GM18519 (cell line): ENCODE data around the gene RCBTB2.
A peak's percentile ranks its signal among the peaks of the same experiment; 100 is the strongest.

ENCODE experiments used
- ATAC-seq: cut with Tn5 transposase; IDR thresholded peaks from one replicate; pipeline ENCODE4 v1.9.1; 2021; ENCODE audit warnings: mild to moderate bottlenecking, moderate library complexity; ENCODE audit not compliant: unreplicated experiment, low FRiP score

Gene RCBTB2

DNA sequence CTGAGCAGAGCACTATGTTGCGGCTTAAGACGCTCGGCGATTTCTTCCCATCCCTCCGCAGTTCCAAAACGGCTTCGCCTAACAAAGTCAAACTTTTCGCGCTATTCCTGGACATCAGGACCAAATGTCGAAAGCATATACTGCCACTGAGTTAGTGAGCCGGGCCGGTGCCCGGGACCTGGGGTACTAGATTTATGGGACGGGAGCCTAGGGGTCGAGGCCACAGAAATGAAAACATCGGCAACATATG is 699 bp downstream of the RCBTB2 start:
- ATAC-seq = no peak

DNA sequence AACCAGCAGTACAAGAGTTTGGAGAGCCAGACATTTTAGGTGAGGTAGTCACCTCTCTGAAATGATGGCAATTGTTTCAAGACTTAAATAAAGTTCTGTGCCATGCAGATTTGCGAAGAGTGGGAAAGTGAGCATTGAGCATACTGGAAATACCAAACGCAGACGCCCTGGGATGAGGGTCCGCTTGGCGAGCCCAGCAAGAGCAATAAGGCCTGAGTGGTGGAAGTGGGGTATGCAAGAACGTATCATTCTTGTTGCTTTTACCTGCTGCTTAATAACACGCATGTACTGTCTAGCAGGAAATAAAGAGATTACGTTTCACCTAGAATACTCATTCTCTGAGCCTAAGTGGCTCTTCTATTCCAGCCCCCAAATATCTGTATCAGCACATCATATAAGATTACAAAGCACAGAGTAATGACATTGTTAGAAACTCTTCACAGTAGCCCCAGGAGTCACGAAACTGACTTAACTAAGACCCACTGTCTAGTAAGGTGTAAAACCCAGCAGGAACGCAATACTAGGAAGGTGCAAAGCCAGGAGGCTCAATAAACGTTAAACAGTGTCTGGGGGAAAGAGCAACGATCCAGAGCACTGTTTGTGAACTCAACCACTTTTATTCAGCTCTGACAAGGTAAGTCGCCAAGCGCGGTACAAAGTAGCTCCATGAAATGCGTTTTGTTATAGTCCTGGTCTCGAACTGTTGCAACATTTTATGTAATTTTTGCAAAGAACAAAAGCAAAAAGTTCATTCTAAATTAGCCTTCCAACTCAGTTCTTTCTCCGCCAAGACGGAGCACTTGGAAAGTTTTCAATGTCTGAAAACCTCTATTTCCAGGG is 1.2 kb downstream of the RCBTB2 start:
- no peak for ATAC-seq

DNA sequence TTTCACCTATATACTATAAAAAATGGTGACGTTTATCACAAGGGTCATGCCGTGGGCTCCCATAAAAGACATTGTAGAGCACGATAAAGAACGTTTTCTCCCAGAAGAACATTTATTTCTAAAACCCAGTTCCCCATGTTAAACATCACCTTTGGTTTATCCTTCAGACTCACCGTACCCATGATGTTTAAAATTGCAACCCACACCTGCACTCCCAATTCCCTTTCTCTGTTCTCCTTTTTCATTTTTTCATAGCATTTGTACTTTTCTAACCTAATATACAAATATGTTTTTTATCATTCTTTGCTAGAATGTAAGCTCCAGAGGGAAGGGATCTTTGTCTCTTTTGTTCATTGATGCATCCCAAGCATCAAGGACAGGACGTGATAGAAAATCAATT is 2.0 kb downstream of the RCBTB2 start:
- no peak for ATAC-seq

DNA sequence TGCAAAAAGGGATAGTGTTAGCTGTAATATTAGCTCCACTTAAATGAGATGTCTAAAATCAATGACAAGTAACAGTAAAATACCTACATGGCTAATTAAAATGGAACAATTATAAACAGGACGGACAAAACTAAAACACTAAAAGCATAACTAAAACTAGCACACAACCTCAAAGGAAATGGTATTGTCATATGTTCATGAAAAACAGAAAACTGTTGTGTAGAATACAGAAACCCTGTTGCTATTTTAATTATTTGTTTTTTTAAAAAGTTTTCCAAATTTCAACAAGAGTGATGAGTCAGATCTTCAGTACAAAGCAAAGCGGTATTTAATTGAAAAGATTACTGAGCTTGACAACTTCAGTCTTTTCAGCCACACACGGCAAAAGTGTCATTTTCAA is 4.2 kb downstream of the RCBTB2 start:
- ATAC-seq = peak; percentile 24

DNA sequence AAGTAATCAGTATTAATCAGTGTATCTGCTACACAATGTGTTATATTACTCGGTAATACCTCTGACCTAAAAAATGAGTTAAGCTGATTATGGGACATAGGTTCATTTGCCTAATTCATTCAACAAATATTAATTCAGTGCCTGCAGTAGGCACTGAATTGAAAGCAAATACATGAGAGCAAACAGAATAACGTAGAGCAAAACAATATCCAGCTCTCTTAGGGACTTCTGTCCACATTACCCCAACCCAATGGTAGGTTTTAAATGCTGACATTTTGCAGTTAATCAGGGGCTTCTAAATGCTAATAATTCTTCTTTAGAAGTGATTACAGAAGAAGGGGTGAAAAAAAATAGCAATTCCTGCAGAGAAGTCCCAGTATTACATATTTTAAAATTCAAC is 4.9 kb downstream of the RCBTB2 start:
- no peak for ATAC-seq

DNA sequence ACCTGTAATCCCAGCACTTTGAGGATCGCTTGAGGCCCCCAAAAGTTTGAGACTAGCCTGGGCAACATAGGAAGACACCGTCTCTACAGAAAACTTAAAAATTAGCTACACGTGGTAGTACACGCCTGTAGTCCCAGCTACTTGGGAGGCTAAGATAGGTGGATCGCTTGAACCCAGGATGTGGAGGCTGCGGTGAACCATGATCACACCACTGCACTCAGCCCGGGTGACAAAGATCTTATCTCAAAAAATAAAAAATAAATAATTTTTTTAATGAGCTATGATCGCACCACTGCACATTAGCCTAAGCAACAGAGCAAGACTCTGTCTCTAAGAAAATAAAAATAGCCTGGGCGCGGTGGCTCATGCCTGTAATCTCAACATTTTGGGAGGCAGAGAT is 6.6 kb downstream of the RCBTB2 start:
- ATAC-seq = no peak

DNA sequence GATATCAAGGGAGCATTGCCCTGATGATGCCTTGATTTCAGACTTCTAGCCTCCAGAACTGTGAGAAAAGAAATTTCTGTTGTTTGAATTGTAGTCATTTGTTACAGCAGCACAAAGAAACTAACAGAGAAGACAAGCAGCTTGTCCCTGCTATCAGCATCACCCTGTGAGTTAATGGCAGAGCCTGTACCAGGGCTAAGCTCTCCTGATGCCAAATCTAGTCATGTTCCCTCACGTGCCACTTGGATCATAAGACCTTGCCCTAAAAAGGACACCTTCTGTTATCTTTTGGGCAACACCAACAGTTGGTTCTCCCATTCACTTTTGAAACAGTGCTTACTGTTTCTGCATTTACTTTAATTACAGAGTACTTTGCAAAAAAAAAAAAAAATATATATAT is 14.8 kb downstream of the RCBTB2 start:
- no peak for ATAC-seq

DNA sequence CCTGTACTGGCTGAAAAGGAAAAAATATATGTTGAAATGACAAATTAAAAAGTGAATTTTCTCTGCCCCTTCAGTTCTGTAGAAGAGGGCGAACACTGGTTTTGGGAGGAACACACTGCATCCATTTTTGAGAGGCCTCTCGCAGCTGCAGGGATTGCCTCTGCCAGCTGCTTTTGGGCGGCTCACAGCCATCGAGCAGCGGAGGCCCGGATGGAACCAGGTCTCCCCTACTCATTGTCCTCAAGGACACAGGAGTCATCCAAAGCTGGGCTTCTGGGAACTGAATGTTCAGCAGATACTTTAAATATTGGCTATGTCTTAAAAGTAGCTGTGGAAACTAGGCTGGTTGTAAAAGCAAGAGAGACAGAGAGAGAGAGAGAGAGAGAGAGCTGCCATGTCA is 17.1 kb downstream of the RCBTB2 start:
- ATAC-seq = no peak

DNA sequence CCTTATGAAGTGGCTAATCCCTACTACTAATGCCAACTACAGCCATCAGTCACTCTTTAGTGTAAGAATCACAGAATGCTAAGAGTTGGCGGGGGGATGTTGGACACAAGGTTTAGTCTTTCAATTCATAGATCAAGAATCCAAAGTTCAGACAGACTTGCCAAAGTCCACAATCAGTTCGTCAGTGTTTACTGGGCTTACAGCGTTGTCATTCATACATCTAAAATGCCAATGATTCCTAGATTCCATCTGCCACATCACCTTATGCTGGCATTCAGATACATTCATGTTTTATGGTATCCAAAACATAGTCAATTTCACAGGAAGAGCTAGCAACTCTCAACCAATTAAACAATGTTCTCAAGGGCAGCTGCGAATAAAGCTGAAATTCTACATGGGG is 18.1 kb downstream of the RCBTB2 start:
- ATAC-seq = no peak

DNA sequence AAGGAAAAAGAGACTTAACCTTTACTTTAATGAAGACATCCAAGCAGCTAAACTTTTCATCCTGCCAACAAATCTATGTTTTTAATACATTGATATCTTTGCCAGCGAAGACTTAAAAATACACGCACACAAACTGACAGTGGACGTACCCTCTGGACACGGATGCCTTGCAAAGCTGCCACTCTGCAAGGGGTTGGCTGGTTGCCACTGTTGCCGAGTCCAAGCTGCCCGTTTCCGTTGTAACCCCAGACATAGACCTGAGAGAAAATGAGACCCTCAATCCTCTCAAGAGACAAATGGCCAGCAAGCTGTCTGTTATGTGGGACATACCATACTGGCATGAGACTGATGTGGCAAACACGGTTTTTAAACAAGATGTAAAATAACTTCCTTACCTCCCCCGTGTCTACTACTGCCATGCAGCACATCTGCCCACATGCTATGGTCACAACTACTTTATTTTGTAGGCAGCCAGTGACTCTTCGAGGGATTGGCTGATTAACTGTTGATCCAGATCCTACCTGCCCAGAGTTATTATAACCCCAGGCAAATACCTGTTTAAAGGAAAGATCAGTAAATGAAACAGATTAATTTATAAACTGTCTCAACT is 21.2 kb downstream of the RCBTB2 start:
- no peak for ATAC-seq

DNA sequence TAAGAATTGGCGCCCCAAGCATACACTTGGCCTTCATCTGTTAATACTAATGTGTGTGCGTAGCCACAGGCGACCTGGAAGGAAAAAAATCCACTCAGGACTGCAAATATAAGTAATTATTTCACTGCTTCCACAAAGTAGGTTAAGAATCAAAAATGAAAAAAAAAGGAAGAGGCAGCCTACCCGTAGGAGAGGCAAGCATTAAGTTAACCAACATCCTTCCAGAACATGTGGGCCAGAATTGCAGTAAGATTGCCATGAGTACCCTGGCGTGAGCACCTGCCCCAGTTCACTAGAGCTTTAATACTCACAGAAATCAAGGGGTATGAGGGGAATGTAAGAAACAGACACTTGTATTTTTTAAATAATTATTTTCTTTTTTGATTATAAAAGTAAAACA is 22.2 kb downstream of the RCBTB2 start:
- ATAC-seq = no peak

DNA sequence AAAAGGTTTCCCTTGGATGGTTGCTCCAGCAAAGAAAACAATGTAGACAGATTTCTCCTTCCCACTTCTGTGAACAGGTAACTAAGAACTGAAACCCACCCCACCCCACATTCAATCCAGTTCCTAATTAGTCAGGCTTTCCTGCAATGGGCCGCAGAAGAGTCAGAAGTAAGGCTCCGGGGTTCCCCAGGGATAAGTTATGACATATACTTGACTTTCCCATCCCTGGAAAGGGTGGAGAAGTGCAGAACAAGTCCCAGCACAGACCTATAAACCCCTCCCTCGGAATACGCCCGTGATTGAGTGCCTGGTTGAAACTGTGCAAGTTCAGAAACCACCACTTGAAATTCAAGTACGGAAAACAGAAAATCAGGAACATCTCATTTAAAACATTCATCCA is 24.9 kb downstream of the RCBTB2 start:
- no peak for ATAC-seq

DNA sequence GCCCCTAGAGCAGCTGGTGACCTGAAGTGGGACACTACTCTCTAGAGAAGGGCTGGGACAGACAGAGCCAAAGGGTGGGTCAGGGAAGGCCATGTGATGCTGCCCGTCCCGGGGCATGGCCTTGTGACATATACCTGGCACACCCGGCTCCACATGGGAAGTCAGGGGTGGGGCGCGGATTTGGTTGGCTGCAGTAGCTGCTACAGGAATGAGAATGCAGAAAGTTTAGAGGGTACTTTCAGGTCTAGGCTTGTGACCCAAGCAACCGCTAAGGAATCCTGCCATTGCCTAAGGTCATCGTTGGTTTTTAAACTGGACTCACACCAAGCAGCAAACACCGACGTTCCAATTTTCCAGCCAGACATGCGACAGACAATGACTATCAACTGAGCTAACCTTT is 25.9 kb downstream of the RCBTB2 start:
- ATAC-seq = no peak

DNA sequence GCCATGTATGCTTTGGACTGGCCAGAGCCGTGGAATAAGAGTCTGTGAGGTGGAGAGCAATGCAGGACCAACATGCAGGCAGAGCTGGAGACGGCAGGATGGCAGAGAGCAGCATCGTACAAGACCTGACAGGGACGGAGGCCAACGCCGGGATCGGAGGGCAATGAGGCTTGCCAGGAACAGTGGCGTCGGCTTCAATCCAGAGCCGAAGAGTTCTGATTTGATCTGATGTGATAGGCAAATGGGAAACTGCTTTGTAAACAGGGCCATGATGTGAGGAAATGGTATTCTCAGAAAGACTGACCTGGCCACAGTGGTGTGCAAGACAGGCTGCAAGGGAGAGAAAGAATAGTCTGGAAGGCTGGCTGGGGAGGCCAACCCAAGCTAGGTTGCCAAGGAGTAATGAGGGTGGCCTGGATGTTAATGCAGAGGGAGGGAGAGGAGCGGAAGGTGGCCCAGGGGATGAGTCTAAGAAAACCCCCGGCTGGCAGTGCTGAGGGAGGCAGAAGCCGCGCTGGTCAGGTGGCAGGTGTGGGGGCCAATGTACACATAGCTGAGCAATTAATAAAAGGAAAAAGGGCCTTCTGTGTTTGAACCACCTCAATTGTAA is 26.7 kb downstream of the RCBTB2 start:
- peak; percentile 4 for ATAC-seq

DNA sequence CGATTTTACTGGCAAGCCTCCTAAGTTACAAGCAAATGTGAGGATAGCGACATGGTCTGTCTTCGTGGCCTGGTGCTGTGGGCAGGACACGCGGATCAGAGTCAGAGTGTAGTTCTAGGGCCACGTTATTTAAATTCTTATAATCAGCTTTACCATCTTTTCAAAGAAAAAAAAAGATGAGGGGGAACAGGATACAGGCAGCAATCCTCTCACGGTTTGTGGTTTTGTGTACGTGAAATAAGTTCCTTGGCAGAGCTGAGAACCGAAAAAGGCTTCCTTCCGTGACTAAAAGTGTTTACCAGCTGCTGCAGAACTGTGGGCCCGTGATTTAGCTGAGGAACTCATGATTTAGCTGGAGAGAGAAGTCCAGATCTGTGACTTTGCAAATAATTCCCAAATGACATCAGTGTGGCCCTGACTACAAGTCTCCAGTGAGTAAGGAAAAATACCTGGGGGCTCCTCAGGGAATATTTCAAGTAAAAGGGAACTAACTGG is 27.2 kb downstream of the RCBTB2 start:
- peak; percentile 66 for ATAC-seq

DNA sequence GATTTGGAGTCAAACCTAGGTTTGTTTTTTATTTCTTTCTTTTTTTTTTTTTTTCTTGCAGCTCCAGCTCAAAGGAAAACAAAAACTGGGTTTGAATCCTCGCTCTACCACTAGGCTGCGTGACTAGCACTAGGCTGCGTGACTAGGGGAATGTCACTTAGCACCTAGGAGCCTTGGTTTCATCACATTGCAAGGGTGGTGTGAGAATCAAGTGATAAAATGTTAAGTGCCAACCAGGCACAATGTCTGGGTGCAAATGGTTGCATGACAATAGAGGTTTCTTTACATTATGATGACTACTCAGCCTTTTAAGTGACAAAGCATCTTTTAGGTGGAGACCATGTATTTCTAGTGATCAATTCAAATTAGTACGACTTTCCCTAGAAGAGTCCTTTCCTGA is 27.9 kb downstream of the RCBTB2 start:
- ATAC-seq = no peak

DNA sequence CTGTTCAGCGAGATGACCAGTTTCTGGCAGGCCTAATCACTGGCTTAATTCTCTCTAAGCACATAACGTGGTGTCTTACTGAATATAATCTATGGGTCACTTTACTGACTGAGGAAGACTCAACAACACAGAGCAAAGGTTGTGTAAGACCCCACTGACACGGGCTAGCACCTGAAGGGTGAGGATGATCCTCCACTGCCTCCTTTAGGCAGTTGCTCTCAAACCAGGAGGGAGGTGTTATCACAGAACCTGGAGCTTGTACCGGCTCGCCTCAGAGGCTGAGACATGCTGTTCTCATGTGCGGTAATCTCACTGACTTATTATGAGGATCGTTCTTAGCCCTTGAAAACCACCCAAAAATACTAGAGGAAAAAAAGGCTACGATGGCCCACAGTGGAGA is 28.3 kb downstream of the RCBTB2 start:
- ATAC-seq = no peak

DNA sequence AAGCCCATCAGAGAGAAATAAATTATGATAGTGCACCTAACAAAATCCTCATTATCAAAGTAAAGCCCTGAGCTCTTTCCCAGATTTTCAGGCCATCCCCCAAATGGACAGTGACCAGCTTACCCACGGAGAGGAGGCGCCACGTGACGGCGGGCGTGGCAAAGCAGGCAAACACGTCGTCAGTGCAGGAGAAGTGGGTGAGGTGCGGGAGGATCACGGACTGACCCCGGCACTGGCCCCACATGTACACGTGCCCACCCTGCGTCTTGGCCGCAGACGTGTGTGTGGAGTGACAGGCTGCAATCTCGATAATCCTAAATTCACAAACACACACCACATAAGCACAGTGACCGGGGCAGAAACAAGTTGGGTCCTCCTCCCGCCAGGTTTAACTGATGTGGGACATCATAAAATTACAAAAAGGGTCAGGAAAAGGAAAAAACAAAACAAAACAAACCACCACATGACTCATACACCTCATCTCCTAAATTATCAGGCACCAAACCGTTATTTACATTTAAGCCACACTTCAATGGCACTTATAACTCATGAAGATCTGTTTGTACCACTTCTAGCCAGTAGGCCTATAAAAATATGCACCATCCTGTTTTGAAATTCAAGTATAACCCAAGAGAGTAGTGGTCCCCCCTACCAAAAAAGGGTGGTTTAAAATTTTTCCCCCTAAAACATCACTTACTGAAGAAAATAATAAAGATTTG is 30.1 kb downstream of the RCBTB2 start:
- no peak for ATAC-seq

DNA sequence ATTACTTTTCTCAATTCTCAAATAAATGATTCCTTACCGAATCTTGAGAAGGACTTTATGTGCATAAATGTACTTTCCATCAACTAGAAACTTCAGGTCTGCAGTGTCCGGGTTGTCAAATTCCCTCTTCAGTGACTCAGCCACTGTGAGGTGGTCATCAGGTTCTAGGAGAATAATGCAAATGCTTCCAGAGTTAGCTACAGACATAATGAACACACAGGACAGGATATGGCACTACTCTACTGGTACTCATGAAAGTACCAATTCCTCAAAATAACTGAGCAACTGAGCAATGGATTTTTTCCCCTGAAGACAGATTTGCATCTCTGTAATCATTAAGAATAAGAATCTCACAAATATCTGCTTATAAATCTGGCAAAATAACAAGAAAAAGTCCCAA is 31.2 kb downstream of the RCBTB2 start:
- peak; percentile 47 for ATAC-seq

DNA sequence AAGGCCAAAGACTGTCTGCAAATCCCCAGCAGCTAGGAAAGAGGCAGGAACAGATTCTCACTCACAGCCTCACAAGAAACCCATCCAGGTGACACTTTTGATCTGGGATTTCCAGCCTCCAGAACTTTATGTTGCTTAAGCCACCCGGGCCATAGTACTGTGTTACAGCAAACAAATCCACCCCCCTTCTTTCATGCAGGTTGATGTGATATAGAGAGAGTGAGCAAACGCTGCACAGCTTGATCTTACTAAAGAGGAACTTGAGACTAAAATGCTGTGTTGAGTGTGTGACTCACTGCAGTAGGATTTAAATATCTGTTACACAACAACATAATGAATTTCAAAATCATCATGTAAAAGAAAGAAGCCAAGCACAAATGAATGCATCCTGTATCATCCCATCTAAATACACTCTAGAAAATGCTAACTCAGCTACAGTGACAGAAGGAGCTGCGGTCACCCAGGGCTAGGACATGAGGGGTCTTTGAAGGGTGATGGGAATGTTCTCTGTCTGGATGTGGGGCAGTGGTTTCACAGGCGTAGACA is 32.2 kb downstream of the RCBTB2 start:
- no peak for ATAC-seq

DNA sequence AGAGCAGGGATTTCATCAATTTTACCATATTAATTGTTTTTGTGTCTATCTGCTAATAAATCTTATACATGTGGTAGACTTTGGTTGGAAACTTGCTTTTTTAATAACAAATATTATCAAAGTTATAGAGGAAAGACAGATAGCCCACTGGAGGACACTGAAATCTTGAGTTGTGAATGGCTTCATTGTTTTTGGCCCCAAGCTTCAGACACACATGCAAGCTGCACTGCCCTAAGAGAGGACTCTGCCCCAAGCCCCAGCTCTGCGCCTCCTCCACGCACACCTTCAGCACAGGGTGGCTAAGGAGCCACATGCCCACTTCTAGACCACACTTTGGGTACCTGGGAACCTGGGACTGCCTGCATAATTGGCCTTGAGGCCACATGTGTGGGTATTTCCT is 35.2 kb downstream of the RCBTB2 start:
- no peak for ATAC-seq
